Measurements from ENCODE around the gene EML3.
"Not testable (repeated sequence)": the region's sequence is repeated elsewhere in the genome, so short reads cannot be mapped to it uniquely, and the experiment has no call there.

EML3 gene

GRCh38 chr11:62570903-62571302, 41.7 kb downstream of the EML3 start:
- not testable (repeated sequence) for DNase-seq (ENCODE audit: low read depth)

GRCh38 chr11:62569611-62570010, 43.0 kb downstream of the EML3 start:
- no peak for DNase-seq (ENCODE audit: low read depth)

GRCh38 chr11:62567018-62567633, 45.4 kb downstream of the EML3 start:
- no peak for DNase-seq (ENCODE audit: low read depth)

GRCh38 chr11:62566247-62566646, 46.3 kb downstream of the EML3 start:
- DNase-seq (ENCODE audit: low read depth): no peak

GRCh38 chr11:62565100-62565802, 47.3 kb downstream of the EML3 start:
- DNase-seq (ENCODE audit: low read depth): no peak

GRCh38 chr11:62561677-62562230, 50.8 kb downstream of the EML3 start:
- DNase-seq (ENCODE audit: low read depth): not testable (repeated sequence)

DNA sequence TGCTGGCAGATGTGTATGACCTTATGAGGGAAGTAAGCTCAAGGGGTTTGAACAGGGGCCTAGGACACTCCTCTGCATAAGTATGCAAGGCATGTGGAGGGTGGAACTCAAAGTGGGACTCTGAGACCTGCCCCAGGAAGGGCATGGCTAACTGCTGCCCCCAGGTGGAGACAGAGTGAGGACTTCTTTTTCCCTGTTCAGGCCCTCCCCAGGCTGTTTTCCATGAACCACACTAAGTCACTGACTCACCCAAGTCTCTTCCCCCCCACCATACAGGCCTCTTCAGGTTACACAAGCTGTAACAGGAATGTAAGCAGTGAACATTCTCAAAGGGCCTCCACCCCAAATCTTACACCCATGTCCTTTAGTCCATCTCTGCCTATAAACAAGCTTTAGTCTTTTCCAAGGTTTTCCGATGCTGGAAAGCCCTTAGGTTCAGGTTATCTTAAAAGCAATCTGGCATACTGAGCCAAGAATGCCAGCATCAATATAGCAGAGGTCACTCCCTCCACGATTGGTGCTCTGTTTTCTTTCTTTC, 51.9 kb downstream of the EML3 start:
- peak; percentile 97 for DNase-seq (ENCODE audit: low read depth)

GRCh38 chr11:62559626-62560025, 52.9 kb downstream of the EML3 start:
- DNase-seq (ENCODE audit: low read depth): not testable (repeated sequence)

DNA sequence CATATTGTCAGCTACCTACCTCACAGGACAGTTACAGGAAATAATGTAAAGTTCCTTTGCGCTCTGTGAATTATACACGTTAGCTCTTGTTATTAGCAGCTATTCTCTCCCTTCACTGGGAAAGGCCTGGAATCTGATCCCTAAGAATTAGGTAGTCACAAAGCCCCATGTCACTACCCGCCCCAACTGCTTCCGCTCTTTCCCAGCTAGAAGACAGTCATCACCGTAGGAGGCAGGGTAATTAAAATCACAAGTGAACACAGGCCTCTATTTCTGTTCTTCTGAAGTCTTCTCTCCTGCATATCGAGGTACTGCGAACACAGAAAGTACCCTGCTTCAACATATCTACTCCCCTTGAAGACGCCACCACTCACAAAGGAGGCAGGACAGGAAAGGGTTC, 53.4 kb downstream of the EML3 start:
- no peak for DNase-seq (ENCODE audit: low read depth)

- DNase-seq (ENCODE audit: low read depth): no peak
Measured at GRCh38 chr11:62558669-62559068, 53.9 kb downstream of the EML3 start.

GRCh38 chr11:62556875-62557631, 55.5 kb downstream of the EML3 start:
- no peak for DNase-seq (ENCODE audit: low read depth)

GRCh38 chr11:62556108-62556874, 56.3 kb downstream of the EML3 start:
- peak; percentile 97 for DNase-seq (ENCODE audit: low read depth)

DNA sequence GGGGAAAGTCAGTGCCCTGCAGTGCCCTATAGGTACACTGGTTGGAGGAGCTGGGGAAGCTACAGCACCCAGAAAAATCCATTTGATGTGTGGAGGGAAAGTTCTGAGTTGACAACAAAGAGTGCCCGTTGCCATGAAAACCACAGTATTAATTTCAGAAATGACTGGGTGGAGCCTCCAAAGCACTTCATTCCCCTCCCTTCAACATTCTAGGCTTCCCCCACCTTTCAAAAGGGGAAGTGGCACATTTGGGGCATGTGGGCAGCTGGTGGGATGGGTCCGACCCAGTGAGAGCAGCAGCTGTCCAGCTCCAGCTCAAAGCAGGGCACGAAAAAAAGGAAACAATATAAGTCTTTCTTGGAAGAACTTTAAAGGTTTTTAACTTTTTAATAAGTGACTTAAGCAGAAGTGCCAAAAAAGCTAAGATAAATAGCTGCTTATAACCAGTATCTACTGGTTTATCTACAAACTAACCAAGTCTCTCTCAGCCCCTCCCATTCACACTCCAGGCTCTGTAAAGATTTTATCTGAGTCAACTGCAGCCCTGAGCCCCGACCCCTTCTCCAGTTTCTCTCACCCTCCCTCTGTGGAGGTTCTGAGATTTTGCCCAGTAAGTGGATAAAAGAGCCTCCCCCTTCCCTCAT, 57.0 kb downstream of the EML3 start:
- DNase-seq (ENCODE audit: low read depth): peak; percentile 63

DNA sequence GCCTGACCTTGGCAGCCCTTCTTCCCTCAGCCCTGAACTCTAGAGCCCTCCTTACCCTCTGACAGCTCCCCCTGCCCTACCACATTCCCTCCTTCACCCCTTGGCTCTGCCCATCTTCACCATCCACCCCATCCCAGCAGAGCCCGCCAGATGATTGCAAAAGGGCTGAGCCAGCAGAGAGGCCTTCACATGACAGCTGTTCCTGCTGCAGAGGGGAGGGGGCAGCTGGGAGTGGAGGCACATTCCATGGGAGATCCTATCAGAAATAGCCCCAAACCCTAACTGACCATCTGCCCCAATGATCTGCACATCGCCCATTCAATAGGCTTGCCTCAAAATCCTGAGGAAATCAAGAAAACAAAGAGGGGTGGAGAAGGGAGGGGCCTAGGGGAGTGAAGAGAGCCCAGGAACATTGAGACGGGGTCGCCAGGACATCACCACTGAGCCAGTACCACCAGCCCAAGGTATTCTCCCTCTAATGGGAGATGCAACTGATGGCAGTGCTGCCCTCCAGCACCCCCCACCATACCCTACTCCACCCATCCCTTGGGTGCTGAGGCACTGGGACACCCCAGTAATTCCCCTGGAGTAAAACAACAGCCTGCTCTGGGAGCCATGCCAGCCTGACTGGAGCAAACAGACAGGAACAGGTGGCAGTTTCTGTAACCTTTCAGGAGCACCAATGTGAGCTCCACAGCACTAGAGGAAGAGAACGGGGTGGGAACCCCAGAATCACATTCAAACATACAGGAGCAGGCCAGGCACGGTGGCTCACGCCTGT, 58.0 kb downstream of the EML3 start:
- no peak for DNase-seq (ENCODE audit: low read depth)

DNA sequence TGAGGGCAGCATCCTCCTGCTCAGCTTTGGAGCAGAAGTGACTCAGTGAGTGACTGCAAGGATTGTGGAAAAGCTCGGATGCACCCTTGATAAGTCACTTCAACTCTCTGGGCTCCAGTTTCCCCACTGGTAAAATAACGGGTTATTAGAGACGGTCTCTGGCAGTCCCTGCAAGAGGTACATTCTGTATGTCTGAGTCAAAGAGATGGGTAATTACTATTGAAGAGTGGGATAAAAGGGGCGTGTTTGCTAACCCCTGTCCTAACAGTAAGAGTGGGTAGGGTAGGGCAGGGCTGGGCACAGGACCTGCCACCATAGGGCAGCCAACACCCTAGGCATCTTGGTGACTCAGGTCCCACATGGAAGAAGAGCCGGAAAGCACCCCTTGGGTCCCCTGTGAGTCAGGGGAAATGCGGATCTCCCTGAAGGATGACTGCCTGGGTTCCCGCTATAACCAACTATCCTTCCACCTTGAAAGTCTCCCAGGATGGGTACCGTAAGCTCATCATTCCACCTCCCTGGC, 58.7 kb downstream of the EML3 start:
- peak; percentile 68 for DNase-seq (ENCODE audit: low read depth)

- DNase-seq (ENCODE audit: low read depth): peak; percentile 94
Measured at GRCh38 chr11:62553080-62553838, 59.3 kb downstream of the EML3 start.

GRCh38 chr11:62552485-62553079, 60.0 kb downstream of the EML3 start:
- DNase-seq (ENCODE audit: low read depth): no peak
